ENCODE data around the gene DIABLO.

DNA sequence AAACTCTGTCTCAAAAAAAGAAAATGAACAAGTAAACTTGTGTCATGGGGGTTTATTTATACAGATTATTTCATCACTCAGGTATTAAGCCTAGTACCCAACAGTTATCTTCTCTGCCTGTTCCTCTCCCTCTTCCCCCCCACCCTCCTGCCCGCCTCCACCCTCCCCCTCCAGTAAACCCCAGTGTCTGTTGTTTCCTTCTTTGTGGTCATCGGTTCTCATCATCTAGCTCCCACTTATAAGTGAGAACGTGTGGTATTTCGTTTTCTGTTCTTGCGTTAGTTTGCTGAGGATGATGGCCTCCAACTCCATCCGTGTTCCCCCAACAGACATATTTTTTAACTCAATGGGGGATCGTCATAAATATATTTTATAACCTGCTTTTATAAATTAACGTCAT is 64.2 kb downstream of the DIABLO start:
- TF ChIP-seq, protein P1, sequence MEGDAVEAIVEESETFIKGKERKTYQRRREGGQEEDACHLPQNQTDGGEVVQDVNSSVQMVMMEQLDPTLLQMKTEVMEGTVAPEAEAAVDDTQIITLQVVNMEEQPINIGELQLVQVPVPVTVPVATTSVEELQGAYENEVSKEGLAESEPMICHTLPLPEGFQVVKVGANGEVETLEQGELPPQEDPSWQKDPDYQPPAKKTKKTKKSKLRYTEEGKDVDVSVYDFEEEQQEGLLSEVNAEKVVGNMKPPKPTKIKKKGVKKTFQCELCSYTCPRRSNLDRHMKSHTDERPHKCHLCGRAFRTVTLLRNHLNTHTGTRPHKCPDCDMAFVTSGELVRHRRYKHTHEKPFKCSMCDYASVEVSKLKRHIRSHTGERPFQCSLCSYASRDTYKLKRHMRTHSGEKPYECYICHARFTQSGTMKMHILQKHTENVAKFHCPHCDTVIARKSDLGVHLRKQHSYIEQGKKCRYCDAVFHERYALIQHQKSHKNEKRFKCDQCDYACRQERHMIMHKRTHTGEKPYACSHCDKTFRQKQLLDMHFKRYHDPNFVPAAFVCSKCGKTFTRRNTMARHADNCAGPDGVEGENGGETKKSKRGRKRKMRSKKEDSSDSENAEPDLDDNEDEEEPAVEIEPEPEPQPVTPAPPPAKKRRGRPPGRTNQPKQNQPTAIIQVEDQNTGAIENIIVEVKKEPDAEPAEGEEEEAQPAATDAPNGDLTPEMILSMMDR (IDR thresholded peaks at IDR 0.05), result no peak
- TF ChIP-seq RCOR1 (IDR thresholded peaks at IDR 0.05; ENCODE audit: low read length) (no peak), POLR2AphosphoS5 (IDR thresholded peaks at IDR 0.05; ENCODE audit: low read depth, low read length) (no peak), RAD21 (IDR thresholded peaks at IDR 0.05; ENCODE audit: low read length) (no peak), JUND (IDR thresholded peaks at IDR 0.05) (no peak), MAX (IDR thresholded peaks at IDR 0.05; ENCODE audit: low read depth) (no peak), REST (IDR thresholded peaks at IDR 0.05; ENCODE audit: low read depth, low read length) (no peak), GABPA (IDR thresholded peaks at IDR 0.05; ENCODE audit: low read depth) (no peak), FOXJ3 (CRISPR knock-in tag; IDR thresholded peaks at IDR 0.05) (no peak), FOXM1 (IDR thresholded peaks at IDR 0.05; ENCODE audit: low read depth) (no peak), TEAD4 (IDR thresholded peaks at IDR 0.05; ENCODE audit: borderline replicate concordance, insufficient read depth) (no peak), EP300 (IDR thresholded peaks at IDR 0.05; ENCODE audit: borderline replicate concordance in 1 of 2, low read depth in 1 of 2, low read length in 1 of 2) (no peak), NFIC (IDR thresholded peaks at IDR 0.05; ENCODE audit: borderline replicate concordance) (no peak), EZH2phosphoT487 (IDR thresholded peaks at IDR 0.05; ENCODE audit: borderline replicate concordance, low read depth) (no peak)
